ENCODE measurements around the gene DDX41.

- TF ChIP-seq CTCF (IDR thresholded peaks at IDR 0.05): no peak
- no peak for TF ChIP-seq POLR2A (IDR thresholded peaks at IDR 0.05)
These were observed 14.7 kb downstream of the DDX41 start for GRCh38 chr5:177501874-177502678.

All from vagina (tissue), 2 donors.